Measurements from ENCODE around the gene TXN2.

DNA sequence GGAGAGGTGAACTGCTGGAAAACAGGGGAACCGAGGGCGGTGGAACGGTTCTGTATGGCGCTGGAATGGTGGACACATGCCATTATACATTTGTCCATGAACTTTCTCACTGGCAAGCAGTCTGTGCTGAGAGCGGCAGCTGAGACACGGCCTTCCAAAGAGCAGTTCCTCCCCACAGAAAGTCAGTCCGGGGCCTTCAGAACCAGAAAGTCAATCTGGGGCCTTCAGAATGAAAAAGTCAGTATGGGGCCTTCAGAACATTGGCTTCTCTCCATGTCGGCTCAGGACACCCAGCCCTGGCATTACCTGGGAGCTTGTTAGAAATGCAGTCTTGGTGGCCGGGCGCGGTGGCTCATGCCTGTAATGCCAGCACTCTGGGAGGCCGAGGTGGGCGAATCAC, 8.8 kb downstream of the TXN2 start:
- TF ChIP-seq, protein P1, sequence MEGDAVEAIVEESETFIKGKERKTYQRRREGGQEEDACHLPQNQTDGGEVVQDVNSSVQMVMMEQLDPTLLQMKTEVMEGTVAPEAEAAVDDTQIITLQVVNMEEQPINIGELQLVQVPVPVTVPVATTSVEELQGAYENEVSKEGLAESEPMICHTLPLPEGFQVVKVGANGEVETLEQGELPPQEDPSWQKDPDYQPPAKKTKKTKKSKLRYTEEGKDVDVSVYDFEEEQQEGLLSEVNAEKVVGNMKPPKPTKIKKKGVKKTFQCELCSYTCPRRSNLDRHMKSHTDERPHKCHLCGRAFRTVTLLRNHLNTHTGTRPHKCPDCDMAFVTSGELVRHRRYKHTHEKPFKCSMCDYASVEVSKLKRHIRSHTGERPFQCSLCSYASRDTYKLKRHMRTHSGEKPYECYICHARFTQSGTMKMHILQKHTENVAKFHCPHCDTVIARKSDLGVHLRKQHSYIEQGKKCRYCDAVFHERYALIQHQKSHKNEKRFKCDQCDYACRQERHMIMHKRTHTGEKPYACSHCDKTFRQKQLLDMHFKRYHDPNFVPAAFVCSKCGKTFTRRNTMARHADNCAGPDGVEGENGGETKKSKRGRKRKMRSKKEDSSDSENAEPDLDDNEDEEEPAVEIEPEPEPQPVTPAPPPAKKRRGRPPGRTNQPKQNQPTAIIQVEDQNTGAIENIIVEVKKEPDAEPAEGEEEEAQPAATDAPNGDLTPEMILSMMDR (IDR thresholded peaks at IDR 0.05; ENCODE audit: insufficient read depth, low read length): no peak
- no peak for TF ChIP-seq POLR2AphosphoS5 (IDR thresholded peaks at IDR 0.05; ENCODE audit: low read depth)

Measured in HL-60 (cell line).